ENCODE results near the gene NFYC.
"Not testable (repeated sequence)": the region's sequence is repeated elsewhere in the genome, so short reads cannot be mapped to it uniquely, and the experiment has no call there.

The NFYC gene

DNA sequence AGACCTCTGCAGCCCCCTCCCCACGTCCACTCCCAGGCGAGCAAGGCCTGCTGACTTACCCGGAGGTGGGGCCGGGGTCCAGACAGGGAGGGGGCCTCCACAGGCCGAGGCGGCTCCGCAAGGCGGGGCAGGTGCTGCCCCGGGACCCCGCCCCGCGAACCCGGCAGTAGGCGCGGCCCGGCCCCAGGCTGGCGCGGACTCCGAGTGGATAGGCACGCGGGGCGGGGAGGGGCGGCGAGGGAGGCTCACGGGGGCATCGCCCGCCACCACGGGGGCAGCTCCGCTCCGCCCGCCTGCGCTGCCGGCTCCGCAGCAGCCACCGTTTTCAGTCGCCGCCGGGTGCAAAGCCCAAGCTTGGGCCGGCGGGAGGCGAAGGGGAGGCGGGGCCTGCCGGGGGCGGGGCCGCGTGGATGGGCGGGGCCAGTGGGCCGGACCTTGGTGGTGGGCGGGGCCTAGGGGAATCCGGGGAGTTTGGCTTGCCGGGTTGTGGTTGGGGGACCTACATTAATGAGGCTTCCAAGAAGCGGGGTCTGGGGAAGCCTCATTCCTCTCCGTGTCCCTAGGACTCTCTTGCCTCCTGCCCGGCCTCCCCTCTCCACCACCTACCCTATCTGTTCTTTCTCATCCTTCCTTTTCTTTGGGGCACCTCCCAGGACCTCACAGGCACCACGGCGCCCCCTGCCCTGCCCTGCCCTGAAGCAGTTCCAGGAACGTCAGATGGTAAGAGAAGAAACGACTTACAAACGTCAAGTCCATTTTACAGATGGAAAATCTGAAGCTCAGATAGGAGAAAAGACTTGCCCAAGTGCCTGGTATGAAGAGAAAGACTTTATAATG, 26.0 kb upstream of the NFYC start, which contains the start of gene RIMS3:
TSS of gene RIMS3 (minus strand) at position 348 of the 837 bp plus-strand sequence. CDS start 23,757 bp downstream, outside the sequence.
- peak; percentile 16 for DNase-seq (ENCODE audit: low read depth)

DNA sequence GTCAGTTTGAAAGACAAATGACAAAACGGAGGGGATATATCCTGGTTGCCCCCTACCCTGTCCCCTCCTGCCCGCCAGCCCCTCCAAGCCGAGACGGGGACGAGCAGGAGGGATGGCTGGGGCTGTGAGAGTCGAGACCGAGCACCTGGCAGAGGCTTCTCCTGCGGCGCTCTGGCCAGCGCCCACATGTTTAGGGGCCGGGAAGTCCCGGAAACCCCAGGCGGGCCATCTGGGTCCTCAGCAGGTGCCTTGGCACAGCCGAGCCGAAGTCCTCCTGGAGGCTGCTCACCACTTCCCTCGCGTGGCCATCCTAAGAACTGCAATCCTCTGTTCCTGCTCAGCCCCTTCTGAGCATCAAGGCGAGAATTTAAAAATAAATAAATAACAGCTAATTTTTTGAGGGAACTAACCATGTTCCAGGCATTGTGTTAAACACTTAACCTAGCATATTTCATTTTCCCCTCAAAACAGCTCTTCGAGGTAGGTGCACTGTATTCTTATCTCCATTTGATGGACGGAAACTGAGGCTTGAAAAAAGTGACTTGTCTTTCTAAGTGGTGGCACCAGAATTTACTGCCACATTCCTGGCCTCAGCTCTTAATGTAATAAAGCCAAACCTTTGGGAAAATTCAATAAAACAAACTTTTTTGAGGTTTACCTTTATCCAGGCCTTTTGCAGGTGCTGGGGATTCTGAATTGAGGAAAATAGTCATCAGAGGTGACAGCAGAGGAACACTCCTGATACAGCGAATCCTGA, 22.6 kb upstream of the NFYC start:
- peak; percentile 37 for DNase-seq (ENCODE audit: low read depth)

DNA sequence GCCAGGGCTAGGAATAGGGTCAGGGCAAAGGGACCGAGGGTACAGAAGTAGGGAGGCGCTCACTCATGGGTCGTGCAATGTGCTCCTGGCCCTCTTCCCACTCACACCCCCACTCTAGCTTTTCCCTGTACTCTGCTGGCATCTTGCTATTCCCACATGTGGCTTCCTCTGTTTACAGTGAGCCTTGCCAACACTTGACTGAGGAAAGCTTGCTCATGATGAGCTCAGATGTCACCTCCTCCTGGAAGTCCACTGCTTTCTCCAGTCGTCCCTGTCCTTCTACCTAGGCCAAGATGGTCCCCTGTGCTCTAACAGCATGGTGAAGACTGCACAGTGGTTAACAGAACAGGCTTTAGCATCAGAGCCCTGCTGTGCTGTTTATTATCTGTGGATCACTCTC, 18.1 kb upstream of the NFYC start:
- no peak for DNase-seq (ENCODE audit: low read depth)

DNA sequence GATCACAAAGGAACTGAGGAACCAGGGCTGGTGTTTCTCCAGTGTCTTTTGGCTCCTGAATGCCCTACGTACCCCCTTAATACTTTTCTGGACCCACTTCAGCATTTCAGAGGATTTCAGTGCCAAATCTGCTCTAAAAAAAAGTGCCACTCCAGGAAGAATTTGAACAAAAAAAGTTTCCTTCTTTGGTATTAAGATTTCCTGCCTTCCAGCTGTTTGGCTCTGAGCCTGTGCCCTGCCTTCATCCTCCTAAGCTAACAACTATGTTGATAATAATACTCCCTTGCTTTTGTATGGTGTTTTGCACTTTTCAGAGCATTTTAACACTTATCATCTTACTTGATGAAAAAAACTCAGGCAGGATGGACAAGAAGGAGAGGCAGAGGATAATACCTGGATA, 15.0 kb upstream of the NFYC start:
- DNase-seq (ENCODE audit: low read depth): no peak

DNA sequence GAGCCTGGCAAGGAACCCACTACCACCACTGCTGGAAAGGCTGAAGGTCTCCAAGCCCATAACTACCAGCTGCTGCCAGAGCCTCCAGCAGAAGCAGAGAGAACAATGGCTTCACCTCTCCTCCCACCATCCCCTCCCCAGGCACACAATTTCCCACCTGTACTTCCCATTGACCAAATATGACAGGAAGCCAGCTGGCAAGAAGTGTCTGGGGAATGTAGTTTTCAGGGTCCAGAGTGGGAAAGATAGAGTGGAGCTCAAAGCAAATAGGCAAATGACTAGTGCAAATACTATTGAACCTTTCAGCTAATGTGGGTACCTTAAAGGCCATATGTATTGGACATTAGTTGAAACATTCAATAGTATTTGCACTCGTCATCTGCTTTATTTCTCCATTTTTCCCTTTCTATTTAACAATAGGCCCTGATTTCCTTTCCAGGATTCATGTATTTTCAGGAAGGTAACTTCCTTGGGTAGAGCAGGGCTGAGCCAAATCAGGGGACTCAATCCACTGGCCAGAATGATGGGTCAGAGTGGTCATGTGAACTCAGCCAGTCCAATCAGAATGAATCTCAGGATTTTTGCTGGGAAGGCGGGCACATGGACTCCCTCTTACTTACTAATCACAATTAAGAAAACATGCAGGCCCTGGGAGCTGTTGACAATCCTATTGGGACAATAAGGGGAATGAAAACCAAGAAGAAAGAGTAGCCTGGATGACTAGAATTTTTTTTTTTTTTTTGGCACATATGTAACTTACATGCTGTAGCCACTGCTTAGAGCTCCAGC, 12.1 kb upstream of the NFYC start:
- DNase-seq (ENCODE audit: low read depth): no peak

DNA sequence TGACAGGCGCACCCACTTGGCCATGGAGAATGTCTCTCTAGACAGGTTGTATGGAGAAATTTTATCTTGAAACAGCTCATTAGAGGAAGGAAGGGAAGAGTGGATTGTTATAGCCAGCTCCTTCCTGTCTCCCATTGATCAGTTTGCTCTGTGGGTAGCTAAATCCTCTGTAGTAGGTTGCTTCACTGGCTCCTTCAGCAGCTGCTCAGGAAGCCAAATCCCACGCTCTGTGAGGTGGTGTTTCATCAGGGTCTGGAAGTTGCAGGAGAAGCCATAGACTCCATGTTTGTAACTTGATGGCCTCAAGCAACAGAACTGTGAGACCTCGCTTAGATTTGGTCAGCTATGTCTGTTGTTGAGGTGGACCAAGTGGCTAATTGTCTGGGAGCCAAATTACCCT, 6.8 kb upstream of the NFYC start:
- no peak for DNase-seq (ENCODE audit: low read depth)

DNA sequence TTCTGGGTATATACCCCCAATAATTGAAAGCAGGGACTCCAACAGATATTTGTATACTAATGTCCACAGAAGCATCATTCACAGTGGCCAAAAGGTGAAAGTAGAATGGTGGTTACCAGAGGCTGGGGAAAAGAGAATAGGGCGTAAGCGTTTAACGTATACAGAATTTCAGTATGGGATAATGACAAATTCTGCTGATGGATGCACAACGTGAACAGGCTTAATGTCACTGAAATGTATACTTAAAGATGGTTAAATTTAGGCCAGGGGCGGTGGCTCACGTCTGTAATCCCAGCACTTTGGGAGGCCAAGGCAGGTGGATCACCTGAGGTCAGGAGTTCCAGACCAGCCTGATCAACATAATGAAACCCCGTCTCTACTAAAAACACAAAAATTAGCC, 4.4 kb upstream of the NFYC start:
- no peak for DNase-seq (ENCODE audit: low read depth)

DNA sequence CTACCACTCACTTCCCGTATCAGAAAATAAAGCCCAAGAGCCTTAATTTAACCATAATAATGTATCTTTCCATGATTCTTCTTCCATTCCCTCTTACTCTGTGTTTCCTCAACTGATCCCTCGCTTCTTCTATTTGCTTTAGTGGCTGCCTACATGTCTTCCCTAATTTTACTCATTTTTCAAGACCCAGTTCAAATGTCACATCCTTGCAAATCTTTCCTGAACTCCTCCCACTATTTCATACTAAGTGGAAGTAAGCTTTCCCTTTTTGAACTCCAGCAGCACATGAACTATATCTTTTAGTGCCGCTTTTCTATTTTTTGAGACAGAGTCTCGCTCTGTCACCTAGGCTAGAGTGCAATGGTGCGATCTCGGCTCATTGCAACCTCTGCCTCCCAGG, 3.8 kb upstream of the NFYC start:
- DNase-seq (ENCODE audit: low read depth): no peak

DNA sequence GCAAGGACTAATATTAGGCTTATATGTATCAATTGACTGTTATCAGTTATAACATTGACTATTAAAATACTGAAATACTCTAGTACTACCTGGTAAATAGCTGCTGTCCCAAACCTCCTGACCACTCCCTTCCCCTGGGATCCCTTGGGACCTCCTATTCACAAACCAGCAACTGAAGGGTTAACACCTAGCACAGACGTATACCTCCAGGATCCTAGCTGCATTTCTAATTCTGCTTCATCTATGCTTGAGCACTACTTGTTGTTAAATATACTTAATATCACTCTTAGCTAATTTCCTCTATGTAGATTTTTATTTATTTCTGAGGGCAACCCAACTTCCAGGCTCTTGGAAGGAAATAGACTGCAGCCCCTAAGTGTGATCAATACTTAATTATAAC, 1.8 kb upstream of the NFYC start:
- no peak for DNase-seq (ENCODE audit: low read depth)

DNA sequence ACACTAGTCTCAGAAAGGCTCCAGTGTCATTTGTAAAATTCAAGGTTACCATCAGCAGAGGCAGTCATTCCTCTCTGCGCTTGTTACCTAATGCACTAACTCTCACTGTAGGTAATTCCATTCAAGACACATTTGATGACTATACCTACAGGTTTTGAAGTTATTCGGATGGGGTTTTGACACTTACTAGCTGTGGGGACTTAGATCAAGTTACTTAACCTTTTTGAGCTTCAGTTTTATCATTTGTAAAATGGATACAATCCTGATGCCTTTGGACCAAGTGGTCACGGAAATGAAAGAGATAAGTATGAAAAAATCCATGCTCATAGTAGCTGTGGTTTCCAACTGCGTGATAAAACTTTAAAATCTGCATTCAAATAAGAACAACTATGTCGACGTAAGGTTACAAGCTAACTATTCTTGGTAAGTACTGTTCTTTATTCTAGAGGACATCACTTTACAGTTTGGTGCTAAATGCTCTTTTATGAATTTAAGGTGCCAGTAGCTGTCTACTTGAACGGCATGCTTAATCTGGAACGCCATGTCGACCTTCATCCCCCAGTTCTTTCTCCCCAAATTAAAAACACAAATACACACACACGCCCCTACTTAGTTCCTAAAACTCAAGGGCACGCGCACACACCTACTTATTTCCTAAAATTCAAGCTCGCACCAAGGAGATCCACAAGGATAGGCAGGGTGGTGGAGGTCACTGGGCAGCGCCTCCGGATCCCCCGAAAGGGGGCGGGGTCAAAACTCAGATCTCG, 550 bp upstream of the NFYC start:
- DNase-seq (ENCODE audit: low read depth): no peak

DNA sequence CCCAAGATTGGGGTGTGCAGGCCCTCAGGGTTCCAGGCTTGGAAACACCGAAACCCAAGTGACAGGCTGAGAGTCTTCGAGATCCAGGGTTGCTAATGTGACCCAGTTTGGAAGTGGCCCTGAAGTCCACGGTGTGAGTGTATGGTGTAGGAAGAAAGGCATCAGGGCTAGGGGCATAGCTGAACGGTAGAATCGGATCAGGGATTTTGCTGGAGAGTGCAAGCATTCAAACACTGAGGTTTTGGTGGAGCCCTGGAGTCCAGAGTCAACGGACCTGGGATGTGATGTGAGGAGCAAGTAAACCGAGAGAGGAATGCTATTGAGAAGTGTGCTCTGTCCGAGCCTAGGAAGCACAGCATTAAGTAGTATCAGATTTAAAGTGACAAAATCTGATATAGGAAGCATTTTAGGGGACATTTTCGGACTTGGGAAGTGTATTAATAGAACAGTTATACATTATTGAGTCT, 958 bp downstream of the NFYC start:
- no peak for DNase-seq (ENCODE audit: low read depth)

DNA sequence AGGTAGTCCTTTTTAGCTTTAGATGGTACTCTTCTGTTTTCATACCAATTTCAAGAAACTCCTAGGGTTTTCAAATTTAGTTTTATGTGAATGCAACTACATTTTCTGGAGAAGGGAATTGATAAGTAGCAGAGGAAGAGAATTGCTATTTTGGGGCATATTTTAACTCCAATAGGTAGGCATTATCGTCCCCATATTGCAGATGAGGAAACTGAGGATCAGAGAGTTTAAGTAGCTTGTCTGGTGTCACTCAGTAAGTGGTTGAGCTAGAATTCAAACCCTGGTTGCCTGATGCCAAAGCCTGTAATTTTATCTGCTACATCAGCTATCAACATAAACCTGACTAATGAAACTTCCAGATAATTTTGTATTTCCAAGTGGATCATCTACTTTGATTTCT, 1.9 kb downstream of the NFYC start:
- DNase-seq (ENCODE audit: low read depth): no peak

DNA sequence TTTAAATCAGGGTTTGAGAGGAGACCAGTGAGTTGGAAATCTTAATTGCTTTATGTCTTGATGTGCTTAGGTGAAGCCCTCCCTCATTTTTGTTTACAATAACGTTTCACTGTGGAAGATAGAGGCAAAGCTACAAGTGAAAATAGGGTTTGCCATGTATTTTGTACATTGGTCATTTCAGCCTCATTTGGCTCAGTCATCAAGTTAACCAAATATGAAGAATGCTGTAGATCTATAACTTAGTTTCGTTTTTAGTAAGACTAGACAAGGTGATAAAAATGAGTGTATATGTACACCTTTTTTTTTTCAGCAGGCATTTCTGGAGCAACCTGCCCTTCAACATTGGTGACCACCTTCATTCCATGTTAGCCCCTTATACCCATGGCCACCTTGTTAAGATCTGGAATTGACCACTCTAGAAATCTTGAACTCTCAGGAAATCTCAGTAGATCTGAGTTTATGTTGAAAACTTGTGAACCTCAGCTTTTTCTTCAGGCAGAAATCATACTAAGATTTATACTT, 2.9 kb downstream of the NFYC start:
- DNase-seq (ENCODE audit: low read depth): no peak

DNA sequence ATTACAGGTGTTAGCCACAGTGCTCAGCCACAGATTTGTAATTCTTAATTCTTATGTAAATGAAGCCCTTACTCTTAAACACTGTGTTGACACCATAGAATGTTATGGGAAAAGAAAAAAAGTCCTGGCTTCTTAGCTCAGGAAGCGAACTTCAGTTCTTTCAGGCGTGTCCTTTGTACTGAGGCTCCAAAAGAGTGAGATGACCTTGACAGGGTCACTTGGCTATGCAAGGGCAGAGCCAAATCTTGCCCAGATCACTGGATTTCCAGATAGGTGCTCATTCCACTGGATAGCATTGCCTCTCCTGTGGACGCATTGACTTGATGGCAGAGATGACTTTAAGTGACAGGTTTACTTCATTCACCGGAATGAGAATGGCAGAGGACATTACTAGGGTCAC, 4.8 kb downstream of the NFYC start:
- DNase-seq (ENCODE audit: low read depth): no peak

DNA sequence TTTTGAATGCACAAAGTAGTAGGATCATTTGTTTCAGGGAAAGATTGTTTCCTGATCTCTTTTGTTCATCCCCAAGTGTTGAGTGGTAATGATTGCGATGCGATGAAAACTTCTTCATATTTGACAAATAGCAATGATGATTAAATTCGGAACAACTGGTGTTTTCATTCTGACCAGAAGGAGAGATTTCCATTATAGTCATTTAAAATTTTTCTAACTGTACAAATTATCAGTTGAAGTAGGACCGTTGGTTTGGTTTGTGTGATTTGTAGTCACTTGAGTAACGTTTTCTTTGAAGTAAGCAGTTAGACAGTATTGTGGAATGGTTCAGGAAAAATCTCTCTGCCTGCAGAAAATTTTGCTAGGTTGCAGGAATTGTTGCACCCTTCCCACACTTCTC, 5.9 kb downstream of the NFYC start:
- no peak for DNase-seq (ENCODE audit: low read depth)

DNA sequence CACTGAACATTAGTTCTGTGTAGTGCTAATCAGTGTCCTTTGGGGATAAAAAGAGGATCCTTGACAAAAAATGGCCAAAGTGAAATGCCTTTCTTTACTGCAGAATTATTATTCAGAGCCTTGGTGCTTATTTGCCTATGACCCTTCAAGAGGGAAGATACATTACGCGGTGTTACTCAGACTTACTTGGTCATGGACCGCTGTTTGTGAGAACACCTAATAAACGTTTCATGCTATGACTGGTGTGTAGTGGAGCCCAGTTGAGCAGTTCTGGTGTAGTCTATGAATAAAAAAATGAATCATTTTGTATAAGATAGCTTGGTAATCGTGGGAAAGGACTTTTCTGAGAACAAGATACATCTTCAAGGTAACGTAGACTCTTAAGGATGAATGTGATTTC, 8.3 kb downstream of the NFYC start:
- DNase-seq (ENCODE audit: low read depth): no peak

DNA sequence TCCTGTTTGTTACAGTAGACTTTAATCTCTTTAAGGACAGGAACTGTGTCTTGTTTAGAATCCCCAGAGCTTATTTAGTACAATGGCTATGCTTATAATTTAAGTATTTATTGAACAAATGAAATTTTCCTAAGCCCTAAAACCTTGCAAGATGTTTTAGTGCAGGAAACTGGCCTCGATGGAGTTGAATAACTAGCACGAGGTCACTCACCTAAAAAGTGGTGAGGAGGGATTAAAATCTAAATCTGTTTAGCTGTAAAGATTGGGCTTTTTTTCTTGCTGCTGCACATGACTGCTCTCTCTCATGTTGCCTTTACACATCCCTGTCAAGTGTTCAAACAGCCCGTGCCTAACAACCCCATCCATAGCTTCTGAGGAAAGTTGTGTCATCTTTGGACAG, 10.2 kb downstream of the NFYC start:
- DNase-seq (ENCODE audit: low read depth): no peak

DNA sequence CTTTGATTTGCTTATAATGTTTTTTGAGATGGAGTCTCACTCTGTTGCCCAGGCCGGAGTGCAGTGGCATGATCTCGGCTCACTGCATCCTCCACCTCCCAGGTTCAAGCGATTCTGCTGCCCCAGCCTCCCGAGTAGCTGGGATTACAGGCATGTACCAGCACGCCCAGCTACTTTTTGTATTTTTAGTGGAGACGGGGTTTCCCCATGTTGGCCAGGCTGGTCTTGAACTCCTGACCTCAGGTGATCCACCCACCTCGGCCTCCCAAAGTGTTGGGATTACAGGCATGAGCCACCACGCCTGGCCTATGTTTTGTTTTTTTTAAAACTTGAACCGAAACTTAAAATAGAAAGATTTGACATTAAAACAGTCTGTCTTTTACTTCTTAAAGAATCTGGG, 11.3 kb downstream of the NFYC start:
- DNase-seq (ENCODE audit: low read depth): not testable (repeated sequence)

DNA sequence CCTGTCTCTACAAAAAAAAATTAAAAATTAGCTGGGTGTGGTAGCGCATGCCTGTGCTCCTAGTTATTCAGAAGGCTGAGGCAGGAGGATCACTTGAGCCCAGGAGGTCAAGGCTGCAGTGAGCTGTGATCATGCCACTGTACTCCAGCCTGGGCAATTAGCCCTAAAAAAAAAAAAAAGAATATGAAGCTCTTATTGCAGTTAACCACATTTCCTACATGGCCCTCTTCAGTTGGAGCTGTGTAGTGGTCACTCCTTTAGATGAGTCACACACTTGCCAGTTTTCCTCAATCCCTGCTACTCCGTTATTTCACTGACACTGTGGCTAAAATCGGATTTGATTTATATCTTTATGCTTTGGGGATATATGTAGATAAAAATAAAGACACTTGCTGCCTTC, 11.8 kb downstream of the NFYC start:
- DNase-seq (ENCODE audit: low read depth): peak; percentile 68

DNA sequence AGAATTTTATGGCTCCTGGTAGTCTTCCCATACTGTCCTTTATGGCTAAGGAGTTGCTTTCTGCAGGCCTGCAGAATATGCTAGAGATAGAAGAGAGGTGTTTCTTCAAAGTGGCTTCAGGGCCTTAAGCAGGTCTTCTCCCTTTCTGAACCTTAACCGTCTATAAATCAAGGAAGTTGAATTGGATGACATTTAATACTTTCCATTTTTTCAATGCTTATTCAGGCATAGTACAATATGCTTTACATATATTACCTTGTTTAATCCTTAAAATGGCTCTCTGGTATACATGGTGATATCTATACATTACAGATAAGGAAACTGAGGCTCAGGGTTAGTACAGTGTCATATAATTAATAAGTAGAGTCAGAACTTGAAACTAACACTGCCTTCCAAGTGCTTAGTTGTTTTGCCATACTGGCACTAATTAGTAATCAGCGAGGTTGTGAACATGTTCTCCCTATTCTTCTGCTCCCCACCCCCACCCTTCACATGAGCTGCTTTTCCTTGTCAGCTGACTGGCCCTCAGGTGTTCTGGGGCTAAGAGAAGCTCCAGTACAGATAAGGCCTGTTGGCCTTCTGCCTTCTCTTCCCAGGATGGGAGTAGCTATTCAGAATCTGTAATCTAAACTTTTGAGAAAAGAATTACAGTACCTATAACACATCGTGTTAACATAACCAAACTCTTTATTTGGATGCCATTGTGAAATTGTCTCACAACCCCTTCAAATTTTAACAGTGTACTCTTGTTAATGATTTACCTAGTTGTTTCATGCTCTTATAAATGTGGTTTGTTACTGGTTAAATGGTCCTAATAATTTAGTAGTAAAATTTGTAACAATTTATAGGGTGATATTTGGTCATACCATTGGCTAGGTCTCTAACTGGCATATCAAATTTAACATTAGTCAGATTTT, 13.6 kb downstream of the NFYC start:
- no peak for DNase-seq (ENCODE audit: low read depth)
